Endodermal cell (in vitro differentiated cells): ENCODE measurements around the gene HAGH. TPM values are rescaled to one million over a fixed set of nuclear protein-coding genes. Genes with fewer than 3 reads are reported as not detected.

Source experiments
- DNase-seq: peaks from one replicate; pipeline ENCODE4 v3.0.0-alpha.2; 2017
- H3K27ac ChIP-seq: 2 replicates; pipeline ENCODE4 v1.5.1; 2013; ENCODE audit warnings: mild to moderate bottlenecking, low read depth, low read length, moderate library complexity
- H3K27me3 ChIP-seq: 2 replicates; pipeline ENCODE4 v1.6.1; 2013; ENCODE audit warnings: mild to moderate bottlenecking, low read length, moderate library complexity; ENCODE audit not compliant: insufficient read depth, control insufficient read depth, poor library complexity, severe bottlenecking
- H3K36me3 ChIP-seq: 2 replicates; pipeline ENCODE4 v1.7.0; 2013; ENCODE audit warnings: mild to moderate bottlenecking, low read length, moderate library complexity; ENCODE audit not compliant: control insufficient read depth, insufficient read depth
- H3K4me1 ChIP-seq: one replicate; pipeline ENCODE4 v1.7.0; 2013; ENCODE audit warnings: low read length; ENCODE audit not compliant: control insufficient read depth, insufficient read depth
- H3K4me3 ChIP-seq: 2 replicates; pipeline ENCODE4 v1.5.1; 2013; ENCODE audit warnings: mild to moderate bottlenecking, low read length, moderate library complexity
- H3K9ac ChIP-seq: 2 replicates; pipeline ENCODE4 v1.6.1; 2013; ENCODE audit warnings: mild to moderate bottlenecking, low read length, moderate library complexity; ENCODE audit not compliant: poor library complexity, severe bottlenecking; ENCODE audit errors: extremely low read depth
- H3K9me3 ChIP-seq: 2 replicates; pipeline ENCODE4 v1.6.1; 2013; ENCODE audit warnings: mild to moderate bottlenecking, low read length, moderate library complexity; ENCODE audit not compliant: control insufficient read depth
- H3K27ac Mint-ChIP-seq: 2 replicates; pipeline ENCODE4 v1.8.0; 2020; ENCODE audit warnings: mixed read lengths
- H3K27me3 Mint-ChIP-seq: 2 replicates; pipeline ENCODE4 v1.8.0; 2021; ENCODE audit warnings: mild to moderate bottlenecking, mixed read lengths; ENCODE audit not compliant: insufficient read depth
- H3K36me3 Mint-ChIP-seq: 2 replicates; pipeline ENCODE4 v1.8.0; 2020; ENCODE audit warnings: low read depth, mixed read lengths
- H3K4me1 Mint-ChIP-seq: 2 replicates; pipeline ENCODE4 v1.8.0; 2020; ENCODE audit warnings: mixed read lengths
- H3K4me3 Mint-ChIP-seq: 2 replicates; pipeline ENCODE4 v1.8.0; 2020; ENCODE audit warnings: mild to moderate bottlenecking, moderate library complexity, mixed read lengths
- H3K9me3 Mint-ChIP-seq: 2 replicates; pipeline ENCODE4 v1.8.0; 2020; ENCODE audit warnings: mild to moderate bottlenecking, mixed read lengths
- CTCF ChIP-seq: fragments of 200-600 bp; sonication (generic); conservative IDR thresholded peaks from 2 replicates; pipeline ENCODE4 v1.5.0; 2021; ENCODE audit warnings: antibody characterized with exemption, mild to moderate bottlenecking
- WGBS, 2 experiments: methylation state at CpG; one replicate each; pipeline versions ENCODE4 v1.1.5 to v1.1.7; 2013; ENCODE audit warnings: missing lambda C conversion rate in 2 of 2, mixed read lengths in 1 of 2; ENCODE audit not compliant: insufficient coverage in 1 of 2, insufficient read length in 1 of 2; 5-methylcytosine and 5-hydroxymethylcytosine counted together
- total RNA-seq, 2 donors: library from RNA; stranded (reverse); fragmentation: NEBNext Ultra II Directional in 1 of 2; extraction: Animal tissue kit (Norgen Biotek cat#: 25700) in 1 of 2; gene quantifications; 2 replicates in 1 of 2; 3 replicates in 1 of 2; pipeline ENCODE4 v1.2.1, GENCODE V29; 2021

HAGH gene
- total RNA-seq, 2 donors from 2014 or later = 47.8 to 52.9 TPM

DNA sequence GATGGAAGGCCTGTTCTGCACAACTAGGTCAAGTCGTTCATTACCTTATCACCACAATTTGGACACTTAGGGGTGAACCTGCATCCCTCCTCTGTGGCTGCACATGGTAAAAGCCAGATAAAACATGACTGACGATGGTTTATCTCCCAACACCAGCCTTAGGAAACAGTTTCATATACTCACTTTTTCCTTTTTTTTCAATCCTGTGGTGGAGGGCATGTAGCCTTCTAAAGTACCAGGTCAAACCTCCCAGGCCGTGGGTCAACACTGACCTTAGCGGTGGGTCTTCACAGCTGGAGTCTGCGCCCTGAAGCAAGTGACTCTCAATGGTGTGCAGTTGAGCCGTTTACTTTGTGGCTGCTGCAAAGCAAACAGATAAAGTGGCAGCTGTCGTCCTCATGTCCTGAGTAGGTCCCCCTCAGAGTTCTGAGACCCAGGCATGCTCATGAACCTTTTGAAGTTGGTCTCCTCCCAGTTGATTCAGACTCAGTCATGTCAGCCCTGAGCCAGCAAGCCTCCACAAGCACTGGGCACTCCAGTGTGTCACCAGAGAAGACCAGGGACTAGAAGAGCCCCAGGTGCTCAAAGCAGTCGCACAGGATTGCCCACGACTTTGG lies 6.3 kb upstream of the HAGH start:
- H3K4me1 ChIP-seq = no peaks in the 10 kb centered on the region
- peaks cover 7% of the 10 kb centered on the region for H3K27me3 Mint-ChIP-seq
- no peak for DNase-seq
- H3K36me3 Mint-ChIP-seq = peaks cover 6% of the 10 kb centered on the region
- no peaks in the 10 kb centered on the region for H3K9me3 Mint-ChIP-seq
- H3K27me3 ChIP-seq = no peaks in the 10 kb centered on the region
- H3K27ac Mint-ChIP-seq = no peak overlapping the region
- H3K4me1 Mint-ChIP-seq = peaks cover 12% of the 10 kb centered on the region
- H3K27ac ChIP-seq = no peak overlapping the region
- H3K9me3 ChIP-seq = no peaks in the 10 kb centered on the region
- no peak overlapping the region for H3K9ac ChIP-seq
- no peak overlapping the region for H3K4me3 Mint-ChIP-seq
- TF ChIP-seq CTCF = no peak
- H3K36me3 ChIP-seq = peaks cover 5% of the 10 kb centered on the region
- H3K4me3 ChIP-seq = no peak overlapping the region
- 82 to 83% methylated on average over 7 to 9 of the region's 9 CpGs for WGBS, 2 experiments

DNA sequence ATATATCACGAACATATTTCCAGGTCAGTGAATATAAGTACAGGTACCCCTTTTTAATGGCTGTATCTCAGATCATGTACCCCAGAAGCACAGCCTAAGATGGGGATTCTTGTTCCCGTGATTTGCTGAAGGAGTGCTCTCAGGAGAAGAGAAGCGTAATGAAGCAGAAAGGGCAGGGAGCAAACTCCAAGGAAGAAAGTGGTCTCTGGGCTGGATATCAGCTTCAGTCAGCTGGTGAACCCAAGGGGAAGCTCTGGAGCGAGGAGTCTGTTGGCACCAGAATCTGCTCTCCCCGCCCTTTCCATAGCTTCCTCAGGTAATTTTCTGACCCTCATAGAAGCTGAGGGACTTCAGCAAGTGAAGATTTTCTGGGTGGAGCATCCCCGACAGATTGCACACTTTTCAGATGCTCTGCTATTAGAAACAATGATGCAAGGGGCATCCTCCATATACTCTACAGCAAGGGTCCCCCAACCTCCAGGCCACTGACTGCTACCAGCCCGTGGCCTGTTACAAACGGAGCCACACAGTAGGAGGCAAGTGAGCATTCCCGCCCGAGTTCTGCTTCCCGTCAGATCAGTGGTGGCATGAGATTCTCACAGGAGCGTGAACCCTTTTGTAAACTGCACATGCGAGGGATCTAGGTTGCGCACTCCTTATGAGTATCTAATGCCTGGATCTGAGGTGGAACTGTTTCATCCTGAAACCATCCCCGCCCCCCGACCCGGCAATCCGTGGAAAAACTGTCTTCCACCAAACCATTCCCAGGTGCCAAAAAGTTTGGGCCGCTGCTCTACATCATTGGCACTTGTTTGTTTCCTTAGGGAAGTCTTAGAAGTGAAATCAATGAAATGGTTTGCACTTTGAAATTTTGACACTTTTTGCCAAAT lies 4.8 kb upstream of the HAGH start:
- H3K4me3 ChIP-seq = no peak overlapping the region
- H3K27me3 Mint-ChIP-seq = peaks cover 1% of the 10 kb centered on the region
- no peak overlapping the region for H3K9ac ChIP-seq
- H3K4me1 Mint-ChIP-seq = peaks cover 17% of the 10 kb centered on the region
- peaks cover 5% of the 10 kb centered on the region for H3K36me3 ChIP-seq
- H3K27ac Mint-ChIP-seq = no peak overlapping the region
- no peak overlapping the region for H3K4me3 Mint-ChIP-seq
- no peaks in the 10 kb centered on the region for H3K9me3 Mint-ChIP-seq
- no peak overlapping the region for H3K27ac ChIP-seq
- no peaks in the 10 kb centered on the region for H3K27me3 ChIP-seq
- no peaks in the 10 kb centered on the region for H3K9me3 ChIP-seq
- H3K4me1 ChIP-seq = no peaks in the 10 kb centered on the region
- TF ChIP-seq CTCF = no peak
- no peak for DNase-seq
- H3K36me3 Mint-ChIP-seq = peaks cover 6% of the 10 kb centered on the region
- WGBS, 2 experiments = 94% methylated on average over 14 to 19 of the region's 19 CpGs

DNA sequence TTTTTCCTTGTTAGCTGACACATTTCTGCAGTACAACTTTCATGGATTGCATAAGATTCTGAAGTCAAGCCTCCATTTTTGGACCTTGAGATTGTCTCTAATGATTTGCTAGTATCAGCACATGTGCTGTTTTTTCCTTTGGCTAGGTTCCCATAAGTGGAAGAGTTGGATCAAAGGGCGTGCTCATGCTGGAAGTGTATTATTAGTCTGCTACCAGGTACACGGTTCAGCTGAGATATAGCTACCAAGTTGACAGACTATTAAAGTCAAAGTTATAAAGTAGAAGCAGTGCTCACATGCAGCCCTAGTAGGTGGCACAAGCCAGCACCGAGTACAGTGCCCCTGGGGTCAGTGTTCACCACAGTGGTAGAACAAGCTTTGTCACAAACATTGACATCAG lies 3.6 kb upstream of the HAGH start:
- no peak for TF ChIP-seq CTCF
- peaks cover 17% of the 10 kb centered on the region for H3K4me1 Mint-ChIP-seq
- H3K27me3 Mint-ChIP-seq = no peaks in the 10 kb centered on the region
- no peak overlapping the region for H3K27ac Mint-ChIP-seq
- H3K4me3 ChIP-seq = no peak overlapping the region
- WGBS, 2 experiments = 94 to 97% methylated on average over 2 to 3 of the region's 3 CpGs
- H3K9ac ChIP-seq = no peak overlapping the region
- H3K4me1 ChIP-seq = no peaks in the 10 kb centered on the region
- H3K36me3 ChIP-seq = peaks cover 5% of the 10 kb centered on the region
- H3K4me3 Mint-ChIP-seq = no peak overlapping the region
- no peaks in the 10 kb centered on the region for H3K27me3 ChIP-seq
- no peak for DNase-seq
- no peaks in the 10 kb centered on the region for H3K9me3 ChIP-seq
- H3K36me3 Mint-ChIP-seq = peaks cover 6% of the 10 kb centered on the region
- H3K9me3 Mint-ChIP-seq = no peaks in the 10 kb centered on the region
- H3K27ac ChIP-seq = no peak overlapping the region
